HEK293 (cell line): ENCODE measurements around the gene APCDD1L.

Experiments used
- CTCF ChIP-seq: fragments of 450-650 bp; formaldehyde crosslinking; IDR thresholded peaks from 2 replicates; pipeline ENCODE4 v1.5.1; 2016; ENCODE audit warnings: missing biosample characterization, missing genetic modification characterization
- SP2 ChIP-seq: fragments of 450-650 bp; formaldehyde crosslinking; IDR thresholded peaks from 2 replicates; pipeline ENCODE4 v1.5.1; 2016; ENCODE audit warnings: missing biosample characterization, missing genetic modification characterization
- SP3 ChIP-seq: fragments of 450-650 bp; formaldehyde crosslinking; IDR thresholded peaks from 2 replicates; pipeline ENCODE4 v1.5.1; 2016; ENCODE audit warnings: missing biosample characterization, missing genetic modification characterization
- ZBTB20 ChIP-seq: fragments of 450-650 bp; formaldehyde crosslinking; IDR thresholded peaks from 2 replicates; pipeline ENCODE4 v1.5.1; 2016; ENCODE audit warnings: missing biosample characterization, missing genetic modification characterization
- ZBTB26 ChIP-seq: fragments of 450-650 bp; formaldehyde crosslinking; optimal IDR thresholded peaks from 2 replicates; pipeline ENCODE3; 2016; ENCODE audit warnings: missing biosample characterization, mild to moderate bottlenecking, missing genetic modification characterization
- ZNF157 ChIP-seq: fragments of 450-650 bp; formaldehyde crosslinking; IDR thresholded peaks from 2 replicates; pipeline ENCODE4 v1.5.1; 2016; ENCODE audit warnings: missing biosample characterization, missing genetic modification characterization
- ZNF24 ChIP-seq: fragments of 450-650 bp; formaldehyde crosslinking; IDR thresholded peaks from 2 replicates; pipeline ENCODE4 v1.5.1; 2016; ENCODE audit warnings: missing biosample characterization, missing genetic modification characterization
- ZNF350 ChIP-seq: fragments of 450-650 bp; formaldehyde crosslinking; IDR thresholded peaks from 2 replicates; pipeline ENCODE4 v1.5.0; 2017; ENCODE audit warnings: missing biosample characterization, mild to moderate bottlenecking, missing genetic modification characterization
- ZNF513 ChIP-seq: fragments of 450-650 bp; IDR thresholded peaks from 2 replicates; pipeline ENCODE4 v1.5.1; 2018; ENCODE audit warnings: missing biosample characterization, missing genetic modification characterization
- ZNF544 ChIP-seq: fragments of 450-650 bp; formaldehyde crosslinking; IDR thresholded peaks from 2 replicates; pipeline ENCODE4 v1.5.0; 2017; ENCODE audit warnings: missing biosample characterization, missing genetic modification characterization
- ZNF549 ChIP-seq: fragments of 450-650 bp; IDR thresholded peaks from 2 replicates; pipeline ENCODE4 v1.5.1; 2018; ENCODE audit warnings: missing biosample characterization, missing genetic modification characterization, mild to moderate bottlenecking, inconsistent platforms, moderate library complexity
- TF ChIP-seq, protein P1 (sequence below): fragments of 450-650 bp; formaldehyde crosslinking; IDR thresholded peaks from 2 replicates; pipeline ENCODE4 v1.5.1; 2016; ENCODE audit warnings: missing biosample characterization, missing genetic modification characterization

DNA sequence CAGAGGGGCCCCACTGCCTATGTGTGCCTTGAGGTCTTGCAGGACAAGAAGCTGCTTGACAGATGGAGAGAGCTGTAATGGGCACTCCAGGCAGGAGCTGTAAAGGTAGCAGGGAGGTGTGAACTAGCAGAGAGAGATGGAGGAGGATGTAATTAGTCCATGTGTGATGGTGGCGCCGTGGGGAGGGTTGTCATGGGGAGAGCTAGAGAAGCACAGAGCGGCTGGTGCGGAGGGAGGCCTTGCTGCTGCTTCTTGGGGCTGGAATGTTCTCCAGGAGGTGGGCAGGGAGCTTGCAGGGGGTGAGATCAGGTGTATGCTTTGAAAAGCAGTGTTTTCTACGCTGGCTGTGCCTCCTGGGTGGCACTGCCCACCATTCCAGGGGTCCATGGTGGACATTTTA is 32.1 kb downstream of the APCDD1L start:
- no peak for TF ChIP-seq ZNF549
- TF ChIP-seq ZNF24 (tag by site-specific recombination) = no peak
- no peak for TF ChIP-seq CTCF (tag by site-specific recombination)
- no peak for TF ChIP-seq SP2
- no peak for TF ChIP-seq ZBTB20 (tag by site-specific recombination)
- TF ChIP-seq, protein P1, sequence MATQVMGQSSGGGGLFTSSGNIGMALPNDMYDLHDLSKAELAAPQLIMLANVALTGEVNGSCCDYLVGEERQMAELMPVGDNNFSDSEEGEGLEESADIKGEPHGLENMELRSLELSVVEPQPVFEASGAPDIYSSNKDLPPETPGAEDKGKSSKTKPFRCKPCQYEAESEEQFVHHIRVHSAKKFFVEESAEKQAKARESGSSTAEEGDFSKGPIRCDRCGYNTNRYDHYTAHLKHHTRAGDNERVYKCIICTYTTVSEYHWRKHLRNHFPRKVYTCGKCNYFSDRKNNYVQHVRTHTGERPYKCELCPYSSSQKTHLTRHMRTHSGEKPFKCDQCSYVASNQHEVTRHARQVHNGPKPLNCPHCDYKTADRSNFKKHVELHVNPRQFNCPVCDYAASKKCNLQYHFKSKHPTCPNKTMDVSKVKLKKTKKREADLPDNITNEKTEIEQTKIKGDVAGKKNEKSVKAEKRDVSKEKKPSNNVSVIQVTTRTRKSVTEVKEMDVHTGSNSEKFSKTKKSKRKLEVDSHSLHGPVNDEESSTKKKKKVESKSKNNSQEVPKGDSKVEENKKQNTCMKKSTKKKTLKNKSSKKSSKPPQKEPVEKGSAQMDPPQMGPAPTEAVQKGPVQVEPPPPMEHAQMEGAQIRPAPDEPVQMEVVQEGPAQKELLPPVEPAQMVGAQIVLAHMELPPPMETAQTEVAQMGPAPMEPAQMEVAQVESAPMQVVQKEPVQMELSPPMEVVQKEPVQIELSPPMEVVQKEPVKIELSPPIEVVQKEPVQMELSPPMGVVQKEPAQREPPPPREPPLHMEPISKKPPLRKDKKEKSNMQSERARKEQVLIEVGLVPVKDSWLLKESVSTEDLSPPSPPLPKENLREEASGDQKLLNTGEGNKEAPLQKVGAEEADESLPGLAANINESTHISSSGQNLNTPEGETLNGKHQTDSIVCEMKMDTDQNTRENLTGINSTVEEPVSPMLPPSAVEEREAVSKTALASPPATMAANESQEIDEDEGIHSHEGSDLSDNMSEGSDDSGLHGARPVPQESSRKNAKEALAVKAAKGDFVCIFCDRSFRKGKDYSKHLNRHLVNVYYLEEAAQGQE (tag by site-specific recombination) = no peak
- no peak for TF ChIP-seq ZNF544 (tag by site-specific recombination)
- no peak for TF ChIP-seq ZNF157 (tag by site-specific recombination)
- TF ChIP-seq ZNF513 = no peak
- no peak for TF ChIP-seq ZNF350 (tag by site-specific recombination)
- TF ChIP-seq ZBTB26 (tag by site-specific recombination) = no peak
- TF ChIP-seq SP3 (tag by site-specific recombination) = no peak
